D721Med (cell line): Measurements from ENCODE around the gene F2RL3.

ENCODE experiments used
- DNase-seq: peaks from one replicate; pipeline ENCODE4 v3.0.0; 2011; ENCODE audit warnings: low spot score; ENCODE audit not compliant: insufficient read length
- FAIRE-seq: peaks from 2 replicates; lab custom pipeline; 2011; peaks lifted over from hg19 to GRCh38; lab: Jason Lieb, UNC
- CTCF ChIP-seq: IDR thresholded peaks from 2 replicates; pipeline ENCODE4 v1.5.1; 2012; ENCODE audit warnings: mild to moderate bottlenecking, control low read depth; ENCODE audit not compliant: insufficient read depth; ENCODE audit errors: missing control alignments

Gene F2RL3

GRCh38 chr19:16880884-16881554 lies 7.8 kb upstream of the F2RL3 start:
- DNase-seq (no peak), FAIRE-seq (no peak)
- TF ChIP-seq CTCF: no peak

DNA sequence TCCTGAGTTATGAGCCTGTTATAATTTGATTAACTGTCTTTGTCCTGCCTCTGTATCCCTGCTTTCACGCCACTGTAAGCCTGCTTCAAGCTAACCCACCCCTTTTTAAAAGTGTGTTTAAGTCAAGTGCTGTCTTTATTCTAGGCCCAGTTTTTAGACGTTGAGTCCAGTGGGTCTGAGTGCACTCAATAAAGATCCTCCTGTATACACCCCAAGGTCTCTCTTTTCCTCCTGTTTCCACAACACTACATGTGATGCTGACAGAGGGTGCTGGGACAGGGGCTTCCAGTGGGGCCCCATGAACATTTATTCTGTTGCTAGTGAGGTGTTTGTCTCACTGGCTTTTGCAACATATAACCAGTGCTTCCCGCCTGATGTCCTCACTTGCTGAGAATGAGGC lies 6.7 kb upstream of the F2RL3 start:
- DNase-seq: no peak
- no peak for TF ChIP-seq CTCF
- FAIRE-seq: no peak

- TF ChIP-seq CTCF: no peak
- FAIRE-seq (no peak), DNase-seq (no peak)
Measured at GRCh38 chr19:16883522-16883921, 5.3 kb upstream of the F2RL3 start.

DNA sequence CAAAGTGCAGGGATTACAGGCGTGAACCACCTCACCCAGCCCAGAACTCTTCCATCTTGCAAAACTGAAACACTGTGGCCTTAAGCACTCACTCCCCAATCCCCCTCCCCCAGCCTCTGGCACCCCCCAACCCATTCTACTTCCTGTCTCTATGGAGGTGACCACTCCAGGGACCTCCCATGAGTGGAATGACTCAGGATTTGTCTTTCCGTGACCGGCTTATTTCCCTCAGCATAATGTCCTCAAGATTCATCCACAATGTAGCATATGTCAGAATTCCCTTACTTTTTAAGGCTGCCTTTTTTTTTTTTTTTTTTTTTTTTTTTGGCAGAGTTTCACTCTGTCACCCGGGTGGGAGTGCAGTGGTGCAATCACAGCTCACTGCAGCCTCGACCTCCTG lies 3.6 kb upstream of the F2RL3 start:
- no peak for TF ChIP-seq CTCF
- FAIRE-seq (no peak), DNase-seq (no peak)

DNA sequence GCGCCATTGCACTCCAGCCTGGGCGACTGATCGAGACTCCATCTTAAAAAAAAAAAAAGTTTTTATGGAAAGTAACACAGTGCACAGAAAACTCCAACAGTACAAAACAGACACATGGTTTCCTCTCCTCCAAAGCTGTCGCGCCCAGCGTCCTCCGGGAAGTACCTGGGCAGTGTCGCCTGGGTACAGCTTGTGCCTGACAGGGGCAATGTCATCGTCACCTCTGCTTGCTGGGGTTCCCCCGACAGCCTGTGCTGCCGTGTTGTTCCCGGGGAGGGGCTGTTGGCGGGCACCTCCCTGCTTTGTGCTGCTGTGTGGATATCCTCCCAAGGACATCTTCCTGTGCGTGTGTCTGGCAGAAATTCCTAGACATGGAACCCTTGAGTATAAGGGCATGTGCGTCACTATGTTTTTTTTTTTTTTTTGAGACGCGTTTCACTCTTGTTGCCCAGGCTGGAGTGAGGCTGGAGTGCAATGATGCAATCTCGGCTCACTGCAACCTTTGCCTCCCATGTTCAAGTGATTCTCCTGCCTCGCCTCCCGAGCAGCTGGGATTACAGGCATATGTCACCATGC lies 2.4 kb upstream of the F2RL3 start:
- FAIRE-seq: no peak
- DNase-seq: no peak
- TF ChIP-seq CTCF: no peak

- TF ChIP-seq CTCF: no peak
- DNase-seq (no peak), FAIRE-seq (no peak)
Measured at GRCh38 chr19:16887353-16888265, 1.2 kb upstream of the F2RL3 start.
